Ishikawa (cell line): ENCODE measurements around the gene ARID3C.

Source experiments
- CREB1 ChIP-seq: IDR thresholded peaks from 2 replicates; pipeline ENCODE4 v1.6.1; 2012; ENCODE audit warnings: low read depth
- EGR1 ChIP-seq: IDR thresholded peaks from 2 replicates; pipeline ENCODE4 v1.6.1; 2012
- EP300 ChIP-seq: IDR thresholded peaks from 2 replicates; pipeline ENCODE4 v1.6.1; 2012; ENCODE audit warnings: borderline replicate concordance
- MAX ChIP-seq: IDR thresholded peaks from 2 replicates; pipeline ENCODE4 v1.6.1; 2012
- NFIC ChIP-seq: IDR thresholded peaks from 2 replicates; pipeline ENCODE4 v1.6.1; 2012
- RAD21 ChIP-seq: IDR thresholded peaks from 2 replicates; pipeline ENCODE4 v1.6.1; 2012; ENCODE audit warnings: low read depth
- REST ChIP-seq: IDR thresholded peaks from 2 replicates; pipeline ENCODE4 v1.6.1; 2012; ENCODE audit warnings: low read depth, mild to moderate bottlenecking
- TAF1 ChIP-seq: IDR thresholded peaks from 2 replicates; pipeline ENCODE4 v1.6.1; 2012; ENCODE audit warnings: low read depth, mild to moderate bottlenecking
- TEAD4 ChIP-seq: IDR thresholded peaks from 2 replicates; pipeline ENCODE4 v1.6.1; 2012
- YY1 ChIP-seq: IDR thresholded peaks from 2 replicates; pipeline ENCODE4 v1.6.1; 2012; ENCODE audit warnings: low read depth
- ZBTB7A ChIP-seq: IDR thresholded peaks from 2 replicates; pipeline ENCODE4 v1.6.1; 2012; ENCODE audit warnings: low read depth

GRCh38 chr9:34655394-34655793, 26.5 kb upstream of the ARID3C start:
- TF ChIP-seq CREB1 (no peak), EP300 (no peak), TAF1 (no peak), MAX (no peak), ZBTB7A (no peak), TEAD4 (no peak), EGR1 (no peak), NFIC (no peak), RAD21 (no peak), REST (no peak), YY1 (no peak)
